ENCODE data around the gene SNAI3.

Gene SNAI3

DNA sequence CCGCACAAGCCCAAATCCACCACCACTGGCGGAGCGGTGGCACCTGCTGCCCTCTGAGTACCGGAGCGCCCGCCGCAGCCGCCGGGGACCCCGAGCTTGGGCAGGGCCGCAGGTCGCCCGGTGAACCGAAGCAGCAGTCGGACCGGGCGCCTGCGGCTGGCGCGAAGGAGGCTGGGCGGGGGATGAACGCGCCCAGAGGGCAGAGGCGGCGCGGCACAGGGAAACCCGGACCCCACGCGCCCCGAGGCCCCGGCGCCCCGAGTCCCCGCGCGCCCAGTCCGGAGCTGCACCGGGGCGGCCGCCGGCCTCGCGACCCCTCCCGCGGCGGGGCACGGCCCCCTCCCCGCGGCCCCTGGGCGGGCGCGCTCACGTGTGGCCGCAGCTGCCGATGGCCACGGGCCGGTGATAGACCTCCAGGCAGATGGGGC is 19.5 kb upstream of the SNAI3 start:
- DNase-seq (ENCODE audit: low spot score), result peak; percentile 42

DNA sequence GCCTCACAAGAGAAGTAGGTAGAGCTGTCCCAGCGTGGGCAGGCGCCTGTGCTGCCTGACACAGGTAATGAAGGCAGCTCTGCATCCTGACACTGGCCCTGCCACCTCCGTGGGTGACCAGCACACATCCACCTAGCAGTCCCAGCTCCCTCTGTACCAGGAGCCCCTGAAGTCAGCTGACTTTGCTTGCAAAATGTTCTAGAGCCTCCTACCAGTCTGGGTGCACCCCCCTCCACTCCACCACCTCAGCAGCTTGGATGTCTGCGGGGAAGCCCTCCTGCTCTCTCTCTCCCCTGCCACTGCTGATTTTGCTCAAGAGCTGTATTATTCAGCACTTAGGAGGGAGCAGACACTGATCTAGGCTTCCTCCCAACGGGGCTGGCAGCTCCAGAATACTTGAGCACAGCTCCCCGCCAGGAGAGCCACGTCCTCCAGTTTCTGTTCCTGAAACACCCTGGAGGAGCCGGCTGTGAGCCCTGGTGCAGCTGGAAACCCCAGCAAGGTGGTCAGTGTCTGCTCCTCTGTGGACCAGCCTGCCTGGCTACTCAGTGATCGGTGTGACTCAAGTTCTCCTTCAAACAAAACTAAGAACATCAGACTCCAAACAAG is 18.9 kb upstream of the SNAI3 start:
- DNase-seq (ENCODE audit: low spot score), result peak; percentile 54

DNA sequence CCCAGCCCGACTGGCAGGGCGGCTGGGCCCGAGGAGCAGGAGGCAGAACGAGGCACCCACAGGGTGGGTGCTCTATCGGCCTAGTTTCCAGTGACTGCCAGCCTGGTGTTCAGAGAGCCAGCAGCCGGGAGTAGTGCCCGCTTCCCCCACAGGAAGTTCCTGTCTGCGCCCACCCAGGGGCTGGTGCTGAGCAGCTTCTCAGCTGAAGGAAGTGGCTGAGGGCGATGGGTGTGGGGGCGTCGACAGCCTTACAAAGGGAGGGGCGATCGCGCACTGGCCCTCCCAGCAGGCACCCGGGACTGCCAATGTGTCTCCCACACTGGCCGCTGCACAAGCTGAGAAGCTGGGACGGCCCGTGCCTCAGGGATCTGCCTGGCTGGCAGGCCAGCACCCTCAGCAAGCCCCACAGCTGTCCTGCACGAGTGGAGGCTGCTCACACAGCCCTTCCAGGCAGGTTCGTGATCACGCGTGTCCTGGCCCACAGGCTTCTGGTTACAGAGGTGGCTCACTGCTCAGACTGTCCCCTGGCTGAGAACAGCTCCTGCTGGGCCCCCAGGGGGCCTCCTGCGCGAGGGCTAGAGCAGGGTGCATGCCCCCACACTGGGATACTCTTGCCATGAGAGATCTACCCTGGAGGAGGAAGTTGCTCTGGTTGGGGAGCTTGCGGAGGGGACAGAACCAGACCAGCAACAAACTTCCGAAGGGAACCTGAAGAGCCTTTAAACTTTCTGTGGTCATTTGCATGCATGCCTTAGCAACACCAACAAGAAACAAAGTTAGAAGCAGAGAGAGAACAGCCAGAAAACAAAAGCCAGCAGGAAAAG is 17.4 kb upstream of the SNAI3 start:
- peak; percentile 38 for DNase-seq (ENCODE audit: low spot score)

DNA sequence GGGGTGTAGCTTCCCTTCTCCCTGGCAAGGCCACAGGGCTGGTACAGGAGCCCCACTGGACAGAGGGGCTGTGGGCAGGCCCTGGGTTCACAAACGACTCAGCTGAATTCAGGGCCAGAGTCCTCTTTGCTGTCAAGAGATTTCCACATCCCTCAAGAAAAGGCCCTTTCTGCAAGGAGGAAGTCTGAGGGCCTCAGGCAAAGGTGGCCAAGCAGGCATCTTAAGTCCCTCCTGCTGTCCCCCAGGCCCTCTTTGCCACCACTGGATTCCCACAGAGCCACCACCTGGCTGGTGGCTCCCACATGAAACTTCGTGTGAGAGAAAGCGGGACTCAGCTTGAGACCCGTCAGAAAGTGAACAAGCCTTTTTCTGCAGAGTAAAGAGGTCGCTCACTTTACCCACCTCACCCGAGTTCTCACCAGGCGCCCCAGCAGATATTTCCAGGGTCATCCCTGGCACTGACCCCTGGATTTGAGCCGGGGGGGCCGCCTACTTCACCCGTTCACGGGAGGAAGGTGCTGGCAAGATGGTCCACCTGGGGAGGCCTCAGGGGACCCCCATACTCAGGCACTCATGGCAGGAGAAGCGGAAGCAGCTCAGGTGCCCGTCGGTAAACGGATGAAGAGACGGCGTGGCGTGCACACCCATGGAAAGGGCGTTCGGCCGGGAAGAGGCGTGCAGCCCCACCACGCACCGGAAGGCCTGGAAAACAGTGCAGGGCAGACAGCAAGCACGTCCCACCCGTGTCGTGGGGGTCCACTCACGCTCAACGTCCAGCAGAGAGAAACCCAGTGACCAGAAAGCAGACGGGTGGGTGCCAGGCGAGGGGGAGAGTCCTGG is 16.3 kb upstream of the SNAI3 start:
- DNase-seq (ENCODE audit: low spot score), result no peak

DNA sequence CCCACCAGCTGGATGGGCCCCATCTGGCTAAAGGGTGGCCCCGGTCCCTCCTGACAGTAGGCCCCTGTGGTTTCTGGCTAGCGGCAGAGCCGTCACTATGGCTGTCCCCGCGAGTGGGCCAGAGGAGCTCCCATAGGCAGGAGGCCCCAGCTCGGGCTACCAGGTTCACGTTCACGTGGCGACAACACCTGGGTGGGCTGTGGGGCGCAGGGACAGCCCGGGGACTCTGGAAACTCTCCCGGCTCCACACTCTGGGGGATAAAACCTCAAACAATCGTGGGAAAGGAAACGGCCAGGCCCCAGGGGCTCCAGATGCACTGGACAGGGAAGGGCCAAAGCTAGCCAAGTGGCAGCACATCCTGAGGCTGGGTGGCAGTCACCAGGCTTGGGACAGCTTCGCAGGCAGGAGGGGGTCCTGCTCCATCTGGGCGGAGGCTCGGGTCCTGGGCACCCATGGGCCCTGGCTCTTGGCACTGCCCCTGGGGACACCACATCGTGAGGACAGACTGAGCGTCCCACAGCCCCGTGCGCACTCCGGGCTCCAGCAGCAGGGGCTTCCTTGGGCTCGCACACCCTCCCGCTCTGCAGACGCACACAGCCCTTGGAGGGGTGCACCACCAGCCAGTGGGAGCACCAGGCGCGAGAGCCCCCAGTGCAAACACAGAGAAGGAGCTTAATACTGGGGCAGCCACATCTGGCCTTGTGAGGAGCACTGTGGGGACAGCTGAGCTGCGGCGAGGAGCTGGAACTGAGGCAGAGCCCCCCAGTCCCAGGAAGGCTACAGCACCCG is 15.5 kb upstream of the SNAI3 start:
- DNase-seq (ENCODE audit: low spot score), result no peak

DNA sequence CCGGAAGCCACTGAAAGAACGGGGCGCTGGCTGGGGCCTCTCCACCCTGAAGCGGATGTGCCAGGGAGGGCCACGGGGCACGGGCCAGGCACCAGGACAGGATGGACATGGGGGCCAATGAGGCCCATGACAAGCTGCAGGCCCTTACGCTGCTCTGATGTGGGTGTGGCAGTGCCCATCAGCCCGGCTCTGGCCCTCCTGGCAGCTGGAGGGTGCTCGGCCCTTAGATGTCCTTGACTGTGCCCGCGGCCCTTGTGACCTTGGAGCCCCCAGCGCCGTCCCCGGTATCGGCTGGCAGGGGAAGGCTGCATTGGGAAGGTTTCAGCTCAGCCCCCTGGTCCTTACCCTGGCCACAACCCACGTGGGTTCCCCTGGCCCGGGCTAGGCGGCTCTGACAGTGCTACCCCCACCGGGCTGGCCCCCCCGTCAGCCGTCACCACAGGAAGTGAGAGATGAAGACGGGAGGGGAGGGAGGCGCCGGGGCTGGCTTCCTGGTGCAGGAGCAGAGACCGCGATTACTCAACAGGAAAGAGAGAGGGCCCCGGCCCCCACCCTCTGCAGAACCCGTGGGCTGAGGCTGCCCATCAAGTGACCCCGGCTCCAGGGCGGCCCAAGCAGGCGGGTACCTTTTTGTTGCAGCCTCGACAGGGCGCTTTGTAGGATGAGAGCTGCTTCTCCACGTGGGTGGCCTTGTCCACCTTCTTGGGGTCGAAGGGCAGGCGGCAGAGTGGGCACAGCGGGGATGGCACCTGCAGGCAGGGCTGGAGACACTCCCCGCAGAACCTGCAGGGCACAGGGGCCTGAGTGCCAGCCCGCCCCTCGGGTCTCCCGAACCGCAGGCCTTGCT is 14.6 kb upstream of the SNAI3 start:
- peak; percentile 80 for DNase-seq (ENCODE audit: low spot score)

DNA sequence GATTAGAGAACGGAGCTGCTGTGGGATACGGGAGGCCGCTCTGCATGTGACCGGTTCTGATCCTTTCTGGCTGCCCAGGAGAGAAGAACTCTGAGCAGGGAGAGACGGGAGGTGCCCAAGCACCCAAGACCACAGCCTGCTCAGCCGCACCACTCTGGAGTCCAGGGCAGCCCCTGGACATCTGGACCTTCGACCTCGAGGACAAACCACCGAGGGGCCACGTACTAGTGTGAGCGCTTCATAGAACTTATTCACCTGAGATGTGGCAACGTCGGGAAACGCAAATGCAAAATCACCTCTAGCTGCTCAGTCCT is 14.0 kb upstream of the SNAI3 start:
- no peak for DNase-seq (ENCODE audit: low spot score)

DNA sequence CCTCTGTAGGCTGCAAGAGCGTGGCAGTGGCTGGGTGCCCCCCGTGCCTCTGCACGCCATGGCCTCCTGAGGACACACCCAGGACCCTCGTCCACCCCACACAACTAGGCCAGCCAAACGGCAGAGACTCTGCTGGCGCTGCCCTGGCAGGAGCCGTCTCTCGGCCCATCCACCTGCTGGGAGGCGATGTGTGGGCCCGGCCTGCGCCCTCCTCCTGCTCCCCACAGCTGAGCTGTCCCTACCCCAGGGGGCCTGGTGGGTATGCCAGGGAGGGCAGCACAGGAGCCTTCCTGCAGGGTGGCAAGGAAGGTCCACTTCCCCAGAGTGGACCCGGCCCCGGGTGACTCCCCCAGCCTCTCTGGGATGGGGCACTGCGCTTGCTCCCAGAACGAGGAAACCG is 12.9 kb upstream of the SNAI3 start:
- no peak for DNase-seq (ENCODE audit: low spot score)

DNA sequence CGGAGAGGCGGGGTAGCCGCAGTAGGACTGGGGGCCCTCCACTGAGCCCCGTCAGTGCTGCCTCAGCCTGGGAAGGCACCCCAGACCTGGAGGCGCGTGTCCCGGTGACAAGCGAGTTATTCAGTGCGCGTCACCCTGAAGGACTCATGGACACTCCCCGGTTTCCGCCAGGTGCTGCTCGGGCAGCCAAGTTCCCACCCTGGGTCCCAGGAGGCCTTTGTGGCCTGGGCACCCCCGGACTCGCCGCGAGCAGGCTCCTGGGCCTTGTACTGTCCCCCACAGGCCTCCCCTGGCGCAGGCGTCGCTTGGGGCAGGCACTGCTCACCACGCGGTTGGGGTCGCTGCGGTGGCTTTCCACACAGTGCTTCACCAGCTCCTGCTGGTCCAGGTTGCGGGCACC is 12.3 kb upstream of the SNAI3 start:
- DNase-seq (ENCODE audit: low spot score), result no peak

DNA sequence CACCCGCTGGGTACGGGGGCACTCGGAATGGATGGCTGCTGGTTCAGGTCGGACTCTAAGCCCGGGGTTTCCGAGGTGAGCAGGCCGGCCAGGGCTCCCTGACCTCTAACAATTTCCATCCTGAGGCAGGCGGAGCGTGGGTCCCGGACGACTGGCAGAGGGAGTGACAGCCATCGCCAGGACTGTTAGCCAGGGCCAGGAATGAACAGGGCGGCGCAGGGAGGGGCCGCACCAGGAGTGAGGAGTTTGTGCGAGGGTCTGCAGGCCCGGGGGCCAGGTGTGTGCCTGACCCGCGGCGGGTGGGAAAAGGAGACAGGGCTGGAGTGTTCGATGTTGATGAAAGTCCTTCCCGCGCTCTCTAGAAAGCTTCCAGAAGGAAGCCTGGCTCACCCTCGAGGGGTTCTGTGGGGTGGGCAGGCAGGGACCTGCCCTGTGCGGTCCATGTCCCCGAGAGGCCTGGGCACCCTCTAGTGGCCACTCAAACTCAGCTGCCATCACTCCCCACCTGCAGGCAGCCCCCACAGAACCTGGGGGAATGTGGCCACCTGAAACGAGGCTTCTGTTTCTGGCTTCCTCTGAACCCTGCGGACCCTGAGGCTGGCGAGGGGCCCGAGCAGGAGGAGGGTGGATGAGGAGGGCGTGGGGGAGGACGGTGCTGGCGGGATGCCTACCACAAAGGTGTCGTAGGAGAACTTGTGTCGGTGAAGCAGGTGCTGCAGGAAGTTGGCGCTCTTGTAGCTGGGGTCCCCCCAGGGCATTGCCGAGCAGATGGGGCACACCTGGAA is 11.7 kb upstream of the SNAI3 start:
- no peak for DNase-seq (ENCODE audit: low spot score)

DNA sequence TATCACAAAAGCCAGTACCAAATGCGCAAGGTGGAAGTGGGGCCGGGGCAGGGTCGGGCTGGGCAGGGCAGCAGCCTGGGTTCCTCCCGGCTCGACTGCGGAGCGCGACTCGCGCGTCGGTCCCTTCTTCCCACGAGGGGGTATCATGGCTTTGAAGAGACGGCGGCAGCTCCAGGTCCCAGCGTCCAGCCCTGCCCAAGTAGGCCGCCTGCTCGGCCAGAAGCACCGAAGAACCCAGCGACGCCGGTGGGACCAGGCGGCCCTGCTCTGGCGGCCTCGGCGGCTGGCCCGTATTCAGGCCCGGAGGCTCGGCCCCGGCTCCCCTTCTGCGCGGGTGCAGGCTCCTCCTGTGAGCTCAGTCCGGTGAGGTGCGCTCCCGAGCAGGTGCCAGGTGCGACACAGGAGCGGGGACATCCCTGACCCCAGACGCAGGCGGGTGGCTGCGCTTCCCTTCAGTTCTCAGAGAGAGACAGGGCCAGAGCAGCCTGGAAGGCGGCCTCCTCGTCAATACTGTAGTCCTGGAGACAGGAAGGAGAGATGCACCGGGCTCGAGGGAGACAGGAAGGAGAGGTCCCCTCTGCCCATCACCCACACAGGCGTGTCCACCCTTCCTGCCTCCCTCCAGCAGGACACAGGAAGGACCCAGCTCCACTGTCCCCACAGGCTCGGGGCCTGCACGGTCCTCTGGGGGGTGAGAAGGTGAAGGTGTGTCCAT is 11.0 kb upstream of the SNAI3 start:
- DNase-seq (ENCODE audit: low spot score), result no peak

DNA sequence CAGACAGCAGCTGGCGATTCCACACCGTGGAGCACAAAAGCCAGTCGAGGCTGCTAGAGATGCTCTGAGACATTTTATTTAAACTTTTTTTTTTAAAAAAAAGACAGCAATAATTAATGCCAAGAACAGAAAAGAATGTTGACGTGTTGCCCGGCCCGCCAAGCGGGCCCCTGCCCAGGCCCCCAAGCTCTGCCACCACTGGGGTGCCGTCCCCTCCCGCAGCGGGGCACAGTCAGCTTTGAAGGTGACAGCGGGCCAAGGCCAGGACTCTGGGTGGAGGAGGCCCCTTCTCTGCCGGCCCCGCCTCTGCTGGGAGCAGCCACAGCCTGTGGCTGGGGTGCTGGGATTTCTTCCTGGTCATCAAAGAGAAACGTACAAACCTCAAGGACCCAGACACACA is 10.1 kb upstream of the SNAI3 start:
- no peak for DNase-seq (ENCODE audit: low spot score)

DNA sequence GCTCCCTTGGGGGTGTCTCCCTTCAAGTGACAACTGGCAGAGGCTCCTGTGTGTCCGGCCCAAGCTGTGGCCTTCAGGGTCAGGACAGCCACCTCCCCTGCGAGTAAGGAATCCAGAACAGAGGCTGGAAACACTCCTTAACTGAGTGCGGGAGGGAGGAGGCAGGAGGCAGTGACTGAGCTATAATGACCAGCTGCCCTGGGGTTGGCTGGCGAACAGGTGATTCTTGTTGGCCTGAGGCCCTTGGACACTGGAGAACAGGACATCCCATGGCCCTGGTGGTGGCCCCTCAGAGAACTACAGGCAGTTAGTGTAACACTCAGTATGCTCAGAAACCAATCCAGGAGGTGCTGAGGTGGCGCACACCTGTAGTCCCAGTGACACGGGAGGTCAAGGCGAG is 9.4 kb upstream of the SNAI3 start:
- no peak for DNase-seq (ENCODE audit: low spot score)

DNA sequence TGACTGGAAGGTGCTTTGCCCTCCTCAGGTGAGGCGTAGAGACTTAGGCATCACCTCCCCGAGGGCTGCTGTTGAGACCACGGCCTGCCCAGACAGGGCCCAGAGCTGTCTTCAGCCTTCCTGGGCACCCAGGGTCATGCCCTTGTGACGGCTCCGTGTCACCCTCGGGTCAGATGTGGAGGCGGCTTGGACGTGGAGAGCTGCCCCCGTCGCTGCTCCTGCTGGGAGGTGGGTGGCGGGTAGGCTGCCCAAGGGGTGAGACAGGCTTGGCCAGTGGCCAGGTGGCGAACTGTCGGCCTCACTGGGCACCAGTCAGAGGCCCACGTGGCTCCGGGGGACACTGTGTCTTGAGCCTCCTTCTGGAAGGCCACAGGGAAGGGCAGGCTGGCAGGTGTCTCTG is 8.9 kb upstream of the SNAI3 start:
- DNase-seq (ENCODE audit: low spot score), result no peak

DNA sequence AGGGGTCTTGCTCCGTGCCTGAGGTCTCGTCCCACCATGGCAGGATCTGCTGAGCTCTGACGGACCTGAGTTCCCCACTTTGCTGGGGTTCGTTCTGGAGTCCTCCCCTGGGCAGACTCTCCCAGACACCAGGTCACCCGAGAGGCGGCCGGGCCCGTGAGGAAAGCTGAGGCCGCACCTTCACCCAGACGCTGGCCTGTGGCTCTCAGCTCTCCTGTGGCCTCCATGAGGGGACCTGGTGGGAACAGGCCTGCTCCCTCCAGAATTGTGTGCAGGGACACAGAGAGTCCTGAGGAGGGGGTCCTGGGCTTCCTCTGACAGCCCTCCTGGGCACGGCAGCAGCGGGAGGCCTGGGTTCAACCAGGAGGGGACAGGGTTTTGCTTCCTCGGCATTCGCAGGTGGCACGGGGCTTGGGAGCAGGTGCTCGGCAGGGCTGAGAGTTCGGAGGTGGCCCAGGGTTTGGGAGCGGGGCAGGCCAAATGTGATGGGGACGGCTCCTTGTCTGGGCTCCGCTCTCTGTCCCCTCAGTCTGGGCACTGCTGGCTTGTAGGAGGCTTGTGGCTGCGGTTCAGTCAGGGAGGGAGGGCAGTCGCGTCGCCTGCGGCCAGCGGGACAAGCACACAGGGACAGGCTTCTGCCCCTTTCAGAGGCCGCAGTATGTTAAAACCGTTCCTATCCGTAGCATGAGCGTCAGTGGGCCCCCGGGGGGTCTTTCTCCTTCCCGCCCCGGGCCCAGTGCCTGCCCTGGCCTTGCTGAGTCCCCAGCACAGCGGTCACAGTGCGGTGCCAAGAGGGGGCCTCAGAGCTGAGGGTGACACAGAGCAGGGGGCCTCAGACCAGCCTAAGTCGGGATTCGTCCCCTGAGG is 8.1 kb upstream of the SNAI3 start:
- no peak for DNase-seq (ENCODE audit: low spot score)

DNA sequence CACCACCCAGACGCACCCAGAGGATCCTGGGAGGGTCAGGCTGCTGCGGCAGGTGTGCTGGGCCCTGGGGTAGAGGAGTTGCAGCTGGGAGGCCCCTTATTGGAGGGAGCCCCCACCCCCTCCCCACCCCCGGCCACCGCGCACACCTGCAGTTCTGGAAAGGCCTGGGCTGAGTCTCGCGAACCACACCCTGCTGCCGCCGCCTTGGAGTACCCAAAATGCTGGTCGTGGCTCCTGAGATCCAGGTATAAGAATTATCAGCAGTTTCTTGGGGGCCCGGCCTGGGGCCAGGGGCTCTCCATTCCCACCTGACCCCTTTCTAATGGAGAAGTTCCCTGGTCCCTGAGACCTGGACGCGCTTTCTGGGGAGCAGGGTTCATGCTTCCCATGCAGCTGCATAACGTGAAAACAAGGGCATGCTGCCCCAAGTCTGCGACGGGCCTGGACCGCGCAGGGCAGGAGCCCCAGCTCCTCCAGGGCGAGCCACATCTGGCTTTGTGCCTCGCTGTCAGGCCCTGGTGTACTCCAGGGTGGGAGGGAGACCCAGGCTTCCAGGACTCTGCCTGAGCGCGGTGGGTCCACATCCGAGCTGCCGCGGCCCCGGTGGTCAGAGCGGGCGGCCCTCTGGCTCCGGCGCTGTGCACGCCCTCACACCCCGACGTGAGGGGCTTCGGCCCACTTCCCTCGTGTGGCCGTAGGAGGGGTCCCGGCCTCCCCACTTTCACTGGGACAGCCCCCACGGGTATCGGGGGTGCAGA is 7.3 kb upstream of the SNAI3 start:
- DNase-seq (ENCODE audit: low spot score), result no peak

DNA sequence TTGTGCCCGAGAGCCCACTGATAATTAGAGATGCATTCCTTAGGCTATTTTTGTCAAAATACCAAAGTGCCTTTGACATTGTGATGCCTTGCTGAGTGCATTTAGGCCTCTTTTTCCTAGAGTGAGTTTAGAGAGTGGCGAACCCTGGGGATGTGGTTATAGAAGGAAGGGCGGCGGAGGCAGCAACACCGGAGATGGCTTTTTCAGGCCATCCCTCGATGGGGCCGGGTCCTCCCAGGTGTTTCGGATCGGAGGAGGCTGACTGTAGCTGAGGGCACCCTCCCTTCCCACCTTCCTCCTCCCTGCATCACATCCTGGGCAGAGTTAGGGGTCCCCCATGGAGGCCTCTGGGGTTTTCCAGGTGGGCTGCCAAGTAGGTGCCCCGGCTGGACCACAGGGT is 6.6 kb upstream of the SNAI3 start:
- DNase-seq (ENCODE audit: low spot score), result no peak

DNA sequence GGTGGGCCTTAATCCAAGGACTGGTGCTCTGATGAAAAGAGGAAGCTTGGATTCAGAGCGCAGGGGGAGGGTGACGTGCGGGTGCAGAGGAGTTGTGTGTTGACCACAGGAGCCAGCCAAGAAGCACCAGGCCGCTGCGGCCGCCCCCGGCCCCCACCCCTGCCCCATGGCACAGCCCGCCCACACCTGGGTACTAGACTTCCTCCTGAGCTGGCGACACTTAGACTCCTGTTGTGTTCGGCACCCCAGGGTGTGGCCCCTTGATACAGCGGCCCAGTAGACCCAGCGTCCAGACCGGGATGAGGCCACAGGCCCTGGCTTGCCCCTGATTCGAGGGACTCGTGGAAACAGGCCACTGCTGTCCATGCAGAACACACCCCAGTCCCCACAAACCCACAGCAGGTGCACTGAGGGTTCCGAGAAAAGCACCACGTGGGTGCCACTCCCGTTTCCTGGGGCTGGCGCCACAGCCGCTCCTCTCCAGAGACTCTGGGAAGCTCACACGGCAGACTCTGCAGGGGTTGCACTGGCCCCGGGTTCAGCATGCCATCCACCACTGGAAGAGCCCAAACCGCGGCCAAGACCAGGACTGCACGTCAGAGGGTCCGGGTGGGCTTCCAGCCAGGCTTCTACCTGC is 5.7 kb upstream of the SNAI3 start:
- no peak for DNase-seq (ENCODE audit: low spot score)
